Upper lobe of left lung (tissue), 4 donors: ENCODE results near the gene VSIG10L.

ENCODE experiments used
- CTCF ChIP-seq, 6 experiments: fragments of 450-650 bp in 4 of 6; fragments of 200-600 bp in 2 of 6; sonication (generic) in 2 of 6; IDR thresholded peaks; one replicate each; pipeline ENCODE4 v1.5.1; 2016 to 2019; ENCODE audit warnings: antibody characterized with exemption in 6 of 6
- POLR2A ChIP-seq, 4 donors: fragments of 450-650 bp; IDR thresholded peaks; one replicate each; pipeline ENCODE4 v1.5.1; 2016 to 2017; ENCODE audit warnings: antibody characterized with exemption in 4 of 4, mild to moderate bottlenecking in 2 of 4
- POLR2AphosphoS5 ChIP-seq, 2 donors: sonication (generic); formaldehyde crosslinking; IDR thresholded peaks; one replicate each; pipeline ENCODE4 v1.5.1; 2017; ENCODE audit warnings: antibody characterized with exemption in 2 of 2

DNA sequence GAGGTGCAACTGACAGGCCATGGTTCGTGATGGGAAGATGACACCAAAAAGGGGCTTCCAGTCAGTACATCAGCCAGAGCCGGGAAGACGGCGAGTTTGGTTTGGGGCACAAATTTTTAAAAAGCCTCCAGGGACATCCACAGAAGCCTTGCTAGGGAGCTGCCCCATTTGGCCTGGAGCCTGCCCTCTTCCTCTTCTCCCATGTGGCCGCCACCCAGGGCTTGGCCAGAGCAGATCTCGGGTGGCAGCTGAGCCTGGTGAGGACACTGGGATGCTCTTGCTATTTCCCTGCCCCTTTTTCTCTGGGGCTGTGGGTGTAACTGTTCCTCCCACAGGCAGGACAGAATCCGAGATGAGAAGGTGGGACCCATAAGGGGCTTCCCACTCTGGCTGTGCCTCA is 16.0 kb upstream of the VSIG10L start:
- TF ChIP-seq POLR2A (IDR thresholded peaks at IDR 0.05) = no peak
- no peak for TF ChIP-seq CTCF (IDR thresholded peaks at IDR 0.05)
- no peak for TF ChIP-seq POLR2AphosphoS5 (IDR thresholded peaks at IDR 0.05)
